ENCODE measurements around the gene ABCF1. TPM values are rescaled to one million over a fixed set of nuclear protein-coding genes. Genes with fewer than 3 reads are reported as not detected.

ABCF1 gene
- total and polyA plus RNA-seq, 9 of the 15 experiments (the other 6 are each of a cell fraction or from before 2014, with no cell fraction given), result 41.6 to 193 (median 102) TPM

- TF ChIP-seq CHD7 (IDR thresholded peaks at IDR 0.05; ENCODE audit: low read depth, low read length), result no peak
- TF ChIP-seq MNT (conservative IDR thresholded peaks at IDR 0.05), result peak; percentile 100
- TF ChIP-seq POLR2AphosphoS5 (IDR thresholded peaks at IDR 0.05; ENCODE audit: control insufficient read depth, insufficient read depth, low read depth, low read length), result peak; percentile 95
- TF ChIP-seq HMG20B (CRISPR knock-in tag; IDR thresholded peaks at IDR 0.05), result no peak
- TF ChIP-seq, protein P1, sequence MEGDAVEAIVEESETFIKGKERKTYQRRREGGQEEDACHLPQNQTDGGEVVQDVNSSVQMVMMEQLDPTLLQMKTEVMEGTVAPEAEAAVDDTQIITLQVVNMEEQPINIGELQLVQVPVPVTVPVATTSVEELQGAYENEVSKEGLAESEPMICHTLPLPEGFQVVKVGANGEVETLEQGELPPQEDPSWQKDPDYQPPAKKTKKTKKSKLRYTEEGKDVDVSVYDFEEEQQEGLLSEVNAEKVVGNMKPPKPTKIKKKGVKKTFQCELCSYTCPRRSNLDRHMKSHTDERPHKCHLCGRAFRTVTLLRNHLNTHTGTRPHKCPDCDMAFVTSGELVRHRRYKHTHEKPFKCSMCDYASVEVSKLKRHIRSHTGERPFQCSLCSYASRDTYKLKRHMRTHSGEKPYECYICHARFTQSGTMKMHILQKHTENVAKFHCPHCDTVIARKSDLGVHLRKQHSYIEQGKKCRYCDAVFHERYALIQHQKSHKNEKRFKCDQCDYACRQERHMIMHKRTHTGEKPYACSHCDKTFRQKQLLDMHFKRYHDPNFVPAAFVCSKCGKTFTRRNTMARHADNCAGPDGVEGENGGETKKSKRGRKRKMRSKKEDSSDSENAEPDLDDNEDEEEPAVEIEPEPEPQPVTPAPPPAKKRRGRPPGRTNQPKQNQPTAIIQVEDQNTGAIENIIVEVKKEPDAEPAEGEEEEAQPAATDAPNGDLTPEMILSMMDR (IDR thresholded peaks at IDR 0.05 in 2 of 3, conservative IDR thresholded peaks at IDR 0.05 in 1 of 3; ENCODE audit: insufficient read depth in 2 of 3, low read depth in 1 of 3, low read length in 3 of 3), result 0 out of 6 replicates have a peak, but pooled peaks of 1 of the 3 experiments have one; percentile 13
- TF ChIP-seq, protein P2, sequence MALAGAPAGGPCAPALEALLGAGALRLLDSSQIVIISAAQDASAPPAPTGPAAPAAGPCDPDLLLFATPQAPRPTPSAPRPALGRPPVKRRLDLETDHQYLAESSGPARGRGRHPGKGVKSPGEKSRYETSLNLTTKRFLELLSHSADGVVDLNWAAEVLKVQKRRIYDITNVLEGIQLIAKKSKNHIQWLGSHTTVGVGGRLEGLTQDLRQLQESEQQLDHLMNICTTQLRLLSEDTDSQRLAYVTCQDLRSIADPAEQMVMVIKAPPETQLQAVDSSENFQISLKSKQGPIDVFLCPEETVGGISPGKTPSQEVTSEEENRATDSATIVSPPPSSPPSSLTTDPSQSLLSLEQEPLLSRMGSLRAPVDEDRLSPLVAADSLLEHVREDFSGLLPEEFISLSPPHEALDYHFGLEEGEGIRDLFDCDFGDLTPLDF (CRISPR knock-in tag; IDR thresholded peaks at IDR 0.05), result peak; percentile 77
- TF ChIP-seq SPI1 (IDR thresholded peaks at IDR 0.05; ENCODE audit: borderline replicate concordance, low read depth, low read length), result no peak
Observed at GRCh38 chr6:30571075-30571761, at the start of gene ABCF1 (continued).

Data from K562 (cell line).